Middle frontal gyrus (tissue), 1 donor: ENCODE measurements around the gene COL15A1.

Source experiments
- DNase-seq: peaks from one replicate; pipeline ENCODE4 v3.0.0-alpha.2; 2015; ENCODE audit warnings: low spot score; ENCODE audit errors: extremely low spot score

The COL15A1 gene

DNA sequence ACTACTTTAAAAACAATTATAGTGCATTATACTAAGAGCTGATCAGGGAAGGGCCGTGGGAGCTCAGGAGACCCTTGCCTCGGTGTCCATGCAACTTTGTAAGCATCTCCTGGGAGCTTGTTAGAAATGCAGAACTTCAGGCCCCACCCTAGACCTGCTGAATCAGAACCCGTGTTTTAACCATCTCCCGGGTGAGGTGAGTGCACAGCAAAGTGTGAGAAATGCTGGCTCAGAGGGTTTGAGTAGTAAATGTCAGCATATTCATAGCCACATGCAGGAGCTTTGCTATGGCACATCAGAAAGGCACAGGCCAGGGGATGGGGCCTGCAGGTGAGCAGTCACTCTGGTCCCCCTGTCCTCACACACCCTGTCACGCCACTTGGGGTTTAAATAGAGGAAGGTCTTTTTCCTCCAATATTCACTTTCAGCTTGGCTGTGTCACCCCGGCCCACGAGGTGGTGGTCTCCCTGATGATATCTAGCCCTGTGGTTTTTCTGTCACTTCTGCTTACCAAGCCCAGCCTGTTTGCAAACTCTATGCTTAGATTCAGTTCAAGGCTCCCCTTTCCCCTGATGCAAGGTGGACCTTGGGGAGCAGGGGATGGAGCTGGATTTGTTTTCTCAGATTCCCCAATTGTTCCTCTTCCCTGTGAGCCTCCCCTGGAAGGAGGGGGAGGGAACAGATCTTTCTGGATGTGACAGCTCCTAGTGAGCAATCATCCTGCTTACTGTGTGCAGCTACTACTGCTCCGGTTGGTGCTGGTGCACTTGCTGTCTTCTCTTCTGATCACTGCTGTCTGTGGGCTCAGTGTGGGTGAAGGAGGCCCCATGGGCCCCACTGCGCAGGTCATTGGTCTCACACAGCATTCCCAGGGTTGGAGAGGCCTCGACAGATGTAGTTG lies 109.4 kb downstream of the COL15A1 start:
- DNase-seq: no peak

DNA sequence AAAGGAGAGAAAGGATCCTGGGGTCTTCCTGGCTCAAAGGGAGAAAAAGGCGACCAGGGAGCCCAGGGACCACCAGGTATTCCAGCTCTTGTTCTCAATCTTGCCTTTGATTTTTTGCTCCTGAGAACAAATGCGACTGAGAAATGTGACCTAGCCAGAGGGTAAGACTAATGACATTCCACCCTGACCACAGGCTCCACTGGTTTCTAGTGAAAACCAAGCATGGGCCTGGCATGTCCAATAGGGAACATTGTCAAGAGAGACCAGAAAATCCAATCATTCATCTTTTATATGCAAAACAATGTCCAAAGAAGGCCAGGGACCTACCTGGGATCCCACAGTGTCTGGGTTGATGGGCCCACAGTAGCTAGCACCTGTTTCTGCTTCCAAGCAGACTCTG lies 110.9 kb downstream of the COL15A1 start:
- DNase-seq: no peak

- DNase-seq: no peak
Observed at GRCh38 chr9:99055384-99055783, 111.7 kb downstream of the COL15A1 start.

DNA sequence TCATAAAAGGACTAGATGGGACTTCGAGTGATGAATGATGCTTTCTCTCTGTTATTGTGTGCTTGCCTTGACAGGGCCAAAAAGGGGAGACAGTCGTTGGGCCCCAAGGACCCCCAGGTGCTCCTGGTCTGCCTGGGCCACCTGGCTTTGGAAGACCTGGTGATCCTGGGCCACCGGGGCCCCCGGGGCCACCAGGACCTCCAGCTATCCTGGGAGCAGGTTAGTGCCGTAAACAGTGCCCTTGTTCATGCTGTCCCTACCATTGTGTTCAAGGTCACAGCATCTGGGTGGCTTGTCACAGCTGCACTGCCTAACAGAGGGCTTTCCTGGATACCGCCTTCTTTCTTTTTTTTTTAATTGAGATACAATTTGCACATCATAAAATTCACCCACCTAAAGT lies 112.5 kb downstream of the COL15A1 start:
- DNase-seq: no peak

- no peak for DNase-seq
Observed at GRCh38 chr9:99056886-99057664, 113.4 kb downstream of the COL15A1 start.

- no peak for DNase-seq
Observed at GRCh38 chr9:99057665-99058625, 114.2 kb downstream of the COL15A1 start.

DNA sequence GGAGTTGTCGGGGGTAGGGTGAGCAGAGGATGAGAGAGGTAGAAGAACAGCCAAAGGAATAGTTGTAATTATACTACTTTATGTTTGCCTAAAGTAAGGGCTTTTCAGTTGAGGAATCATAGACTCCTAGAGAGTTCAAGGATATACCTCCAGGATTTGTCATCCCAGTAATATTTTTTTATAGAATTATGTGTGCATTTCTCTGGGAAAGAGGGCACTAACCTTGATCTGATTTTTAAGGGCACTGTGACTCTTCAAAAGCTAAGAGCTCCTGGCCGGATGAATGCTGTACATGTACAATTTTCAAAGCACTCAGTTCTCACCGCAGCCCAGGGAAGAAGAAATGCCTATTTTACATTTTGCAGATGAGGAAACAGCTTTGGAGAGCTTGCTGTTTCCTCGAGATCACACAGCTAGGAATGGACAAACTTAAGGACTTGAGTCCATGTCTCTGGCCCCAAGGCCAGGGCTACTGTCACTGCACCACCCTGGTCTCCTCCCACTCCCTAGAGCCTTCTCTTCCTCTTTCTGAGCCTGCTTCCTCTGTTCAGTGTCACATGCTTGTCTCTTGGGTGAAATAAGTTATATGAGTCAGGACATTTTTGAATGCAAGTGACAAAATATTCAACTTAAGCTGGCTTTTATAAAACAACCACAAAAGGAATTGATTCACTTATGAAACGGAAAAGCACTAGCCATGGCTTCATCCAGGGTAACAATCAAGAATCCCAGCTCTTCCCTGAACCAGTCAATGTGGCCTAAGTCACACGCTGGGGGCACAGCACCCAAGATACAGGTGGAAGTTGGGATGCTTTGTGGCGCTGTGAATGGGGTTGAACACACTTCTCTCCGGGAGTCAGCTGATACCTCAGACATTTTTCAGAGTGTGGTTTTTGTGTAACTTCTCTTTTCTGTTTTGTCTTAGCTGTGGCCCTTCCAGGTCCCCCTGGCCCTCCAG lies 115.5 kb downstream of the COL15A1 start:
- no peak for DNase-seq

- DNase-seq: no peak
Observed at GRCh38 chr9:99060621-99061020, 116.9 kb downstream of the COL15A1 start.

DNA sequence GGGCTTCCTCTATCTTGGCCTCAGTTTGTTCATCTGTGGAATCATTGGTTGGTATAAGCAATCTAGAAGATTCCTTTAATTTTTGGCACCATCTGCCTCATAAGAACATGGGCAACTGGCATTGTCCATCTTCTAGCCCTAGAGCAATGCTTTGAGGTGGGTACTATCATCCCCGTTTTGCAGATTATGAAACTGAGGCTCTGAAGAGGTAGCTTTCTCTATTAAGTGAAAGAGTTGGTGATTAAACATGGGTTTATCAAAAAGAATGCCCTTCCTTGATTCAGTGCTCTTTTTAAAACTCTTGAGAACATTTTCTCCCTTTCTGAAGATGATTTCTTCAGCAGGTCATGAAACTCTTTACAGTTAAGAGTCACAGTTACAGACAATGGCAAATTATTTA lies 118.8 kb downstream of the COL15A1 start:
- no peak for DNase-seq

DNA sequence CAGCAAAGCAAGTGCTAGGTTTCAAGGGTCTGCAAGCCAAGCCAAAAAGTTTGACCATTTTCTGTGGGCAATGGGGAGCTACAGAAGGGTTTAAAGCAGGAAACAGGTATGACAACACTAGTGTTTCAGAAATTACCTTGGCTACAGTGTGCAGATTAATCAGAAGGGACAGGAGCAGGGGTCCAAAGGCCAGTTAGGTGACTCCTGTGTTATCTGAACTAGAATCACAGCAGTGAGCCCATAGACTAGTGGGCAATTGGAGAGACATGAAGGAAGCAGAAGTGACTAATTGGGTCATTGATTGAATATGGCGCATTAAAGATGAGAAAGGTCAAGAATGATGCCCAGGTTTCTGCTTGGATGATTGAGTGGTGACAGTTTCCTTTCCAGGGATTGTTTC lies 119.8 kb downstream of the COL15A1 start:
- no peak for DNase-seq

- no peak for DNase-seq
Observed at GRCh38 chr9:99066571-99066970, 122.9 kb downstream of the COL15A1 start.

GRCh38 chr9:99069075-99069474 lies 125.4 kb downstream of the COL15A1 start:
- no peak for DNase-seq

- no peak for DNase-seq
Observed at GRCh38 chr9:99069546-99069945, 125.8 kb downstream of the COL15A1 start.

DNA sequence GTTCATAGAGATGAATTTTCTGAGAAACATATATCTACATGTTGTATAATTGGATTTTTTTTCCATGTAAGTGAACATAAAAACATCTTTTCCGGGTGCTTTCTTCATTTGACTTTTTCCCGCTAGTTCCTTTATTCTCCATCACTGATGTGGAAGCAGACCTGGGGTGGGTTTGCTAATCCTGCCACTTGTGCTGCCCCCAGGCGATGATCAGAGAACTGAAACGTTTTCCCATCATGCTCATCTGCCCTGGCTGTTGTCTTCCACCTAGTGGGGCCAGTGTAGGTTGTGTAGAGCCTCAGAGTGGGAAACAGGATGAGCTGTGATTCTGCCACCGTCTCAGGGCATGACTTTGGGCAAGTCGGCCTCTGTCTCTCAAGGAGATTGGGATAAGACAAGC lies 127.0 kb downstream of the COL15A1 start:
- DNase-seq: no peak

GRCh38 chr9:99071313-99072039 lies 127.8 kb downstream of the COL15A1 start:
- no peak for DNase-seq

DNA sequence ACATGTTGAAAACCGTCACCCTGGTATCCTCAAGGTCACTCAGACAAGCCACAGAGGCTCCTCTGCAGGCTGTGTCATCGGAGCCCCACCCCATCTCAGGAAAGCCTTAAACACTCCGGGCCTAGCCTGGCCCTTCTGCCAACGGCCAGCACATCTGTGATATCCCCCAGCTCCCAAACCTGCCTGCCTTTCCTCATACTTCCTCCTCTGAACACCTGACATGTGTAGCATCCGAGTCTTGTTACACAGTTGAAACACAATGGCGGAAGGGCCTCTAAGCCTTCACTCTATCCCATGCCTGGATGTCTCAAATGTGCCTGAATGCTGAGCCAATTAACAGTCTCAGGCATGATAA lies 128.3 kb downstream of the COL15A1 start:
- no peak for DNase-seq

DNA sequence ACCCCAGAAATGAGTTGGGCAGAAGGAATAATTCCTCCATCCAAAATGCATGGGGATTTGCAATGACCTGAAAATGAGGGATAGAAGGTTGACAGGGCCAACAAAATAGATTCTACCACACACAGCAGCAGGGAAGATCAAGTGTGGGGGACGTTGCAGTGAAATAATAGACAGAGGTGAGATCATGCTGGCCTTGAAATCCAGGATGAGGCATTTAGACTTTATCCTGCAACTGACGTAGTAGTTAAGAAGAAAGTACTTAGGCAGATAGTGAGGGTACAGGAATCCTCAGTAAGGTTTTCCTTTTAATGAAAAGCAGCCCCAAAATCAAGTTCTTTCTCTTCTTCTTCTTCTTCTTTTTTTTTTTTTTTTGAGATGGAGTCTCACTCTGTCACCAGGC lies 129.6 kb downstream of the COL15A1 start:
- DNase-seq: no peak

DNA sequence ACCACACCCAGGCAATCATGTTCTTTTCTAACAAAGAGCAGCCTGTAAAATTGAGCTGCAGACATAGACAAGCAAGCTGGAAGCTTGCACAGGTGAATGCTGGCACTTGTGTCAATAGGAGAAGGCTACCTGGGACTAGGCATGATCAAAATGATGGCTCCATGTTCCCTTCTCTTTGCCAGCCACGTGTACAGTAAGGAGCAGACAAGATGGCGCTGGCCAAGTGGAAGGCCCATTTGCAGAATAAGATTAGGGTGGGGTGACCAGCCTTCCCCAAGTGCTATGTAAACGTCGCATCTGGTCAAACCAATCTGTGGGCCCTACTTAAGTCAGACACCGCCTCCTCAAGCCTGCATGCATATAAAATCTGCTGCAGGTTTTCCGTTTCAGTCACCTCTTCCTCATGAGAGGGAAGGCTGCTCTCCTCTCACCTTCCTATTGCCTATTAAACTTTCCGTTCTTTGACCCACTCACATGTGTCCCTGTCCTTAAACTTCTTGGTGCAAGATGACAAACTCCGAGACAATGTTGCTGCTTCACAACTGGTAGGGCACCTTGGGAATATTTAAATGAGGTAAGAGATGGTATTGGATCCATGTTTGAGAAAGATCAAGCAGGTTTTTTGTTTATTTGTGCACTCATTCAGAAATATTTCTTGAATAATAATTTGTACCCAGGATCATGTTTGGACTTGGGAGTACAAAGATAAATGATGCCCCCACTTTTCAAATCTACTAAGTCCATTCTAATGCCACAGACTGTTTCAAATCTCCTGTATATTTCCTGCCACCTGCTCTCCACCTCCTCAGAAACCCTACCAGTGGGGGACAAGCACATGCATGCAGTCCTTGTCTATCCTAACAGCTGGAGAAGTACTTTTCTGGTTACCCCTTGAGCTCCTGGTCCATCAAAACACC lies 130.5 kb downstream of the COL15A1 start:
- DNase-seq: no peak

DNA sequence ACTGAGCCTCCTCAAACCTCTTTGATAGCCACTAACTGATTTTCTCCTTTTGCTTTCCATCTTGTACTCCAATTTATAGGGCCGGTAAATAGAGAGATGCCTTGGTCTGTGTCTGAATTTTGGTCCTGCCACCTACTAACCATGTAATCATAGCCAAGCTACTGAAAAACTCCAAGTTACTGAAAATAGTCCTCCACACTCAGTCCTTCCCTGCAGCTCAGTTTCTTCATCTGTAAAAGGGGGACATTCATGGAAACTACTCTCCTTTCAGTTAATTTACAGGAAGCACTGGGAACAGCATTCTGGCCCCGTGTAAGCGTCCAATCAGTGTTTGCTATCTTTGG lies 131.2 kb downstream of the COL15A1 start:
- DNase-seq: no peak
